RWPE1 (cell line): Measurements from ENCODE around the gene DPT.

Source experiments
- CTCF ChIA-PET: fragments of 350-600 bp; sonication (Branson Sonifier 250); formaldehyde crosslinking; extraction: SDS; loops from one replicate; lab custom pipeline; 2021; lab: Yijun Ruan, JAX
- POLR2A ChIA-PET: fragments of 400-600 bp; formaldehyde crosslinking; extraction: SDS; loops from one replicate; lab custom pipeline; 2020; ENCODE audit warnings: antibody characterized with exemption; ENCODE audit not compliant: low non-redundant PET; lab: Yijun Ruan, JAX
- DNase-seq: peaks from one replicate; pipeline ENCODE4 v3.0.0; 2012; ENCODE audit warnings: low spot score
- H3K27ac ChIP-seq: fragments of 450-650 bp; 2 replicates; pipeline ENCODE4 v1.5.1; 2017
- TF ChIP-seq, protein P1 (sequence below): fragments of 450-650 bp; conservative IDR thresholded peaks from 2 replicates; pipeline ENCODE4 v1.5.1; 2017; ENCODE audit warnings: low read depth, mild to moderate bottlenecking

Gene DPT

GRCh38 chr1:168664069-168664834 lies 64.8 kb downstream of the DPT start:
- ChIA-PET POLR2A (no interaction called here), CTCF (no interaction called here)
- no peak for DNase-seq
- H3K27ac ChIP-seq, result no peak overlapping the region
- TF ChIP-seq, protein P1, sequence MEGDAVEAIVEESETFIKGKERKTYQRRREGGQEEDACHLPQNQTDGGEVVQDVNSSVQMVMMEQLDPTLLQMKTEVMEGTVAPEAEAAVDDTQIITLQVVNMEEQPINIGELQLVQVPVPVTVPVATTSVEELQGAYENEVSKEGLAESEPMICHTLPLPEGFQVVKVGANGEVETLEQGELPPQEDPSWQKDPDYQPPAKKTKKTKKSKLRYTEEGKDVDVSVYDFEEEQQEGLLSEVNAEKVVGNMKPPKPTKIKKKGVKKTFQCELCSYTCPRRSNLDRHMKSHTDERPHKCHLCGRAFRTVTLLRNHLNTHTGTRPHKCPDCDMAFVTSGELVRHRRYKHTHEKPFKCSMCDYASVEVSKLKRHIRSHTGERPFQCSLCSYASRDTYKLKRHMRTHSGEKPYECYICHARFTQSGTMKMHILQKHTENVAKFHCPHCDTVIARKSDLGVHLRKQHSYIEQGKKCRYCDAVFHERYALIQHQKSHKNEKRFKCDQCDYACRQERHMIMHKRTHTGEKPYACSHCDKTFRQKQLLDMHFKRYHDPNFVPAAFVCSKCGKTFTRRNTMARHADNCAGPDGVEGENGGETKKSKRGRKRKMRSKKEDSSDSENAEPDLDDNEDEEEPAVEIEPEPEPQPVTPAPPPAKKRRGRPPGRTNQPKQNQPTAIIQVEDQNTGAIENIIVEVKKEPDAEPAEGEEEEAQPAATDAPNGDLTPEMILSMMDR, result no peak

DNA sequence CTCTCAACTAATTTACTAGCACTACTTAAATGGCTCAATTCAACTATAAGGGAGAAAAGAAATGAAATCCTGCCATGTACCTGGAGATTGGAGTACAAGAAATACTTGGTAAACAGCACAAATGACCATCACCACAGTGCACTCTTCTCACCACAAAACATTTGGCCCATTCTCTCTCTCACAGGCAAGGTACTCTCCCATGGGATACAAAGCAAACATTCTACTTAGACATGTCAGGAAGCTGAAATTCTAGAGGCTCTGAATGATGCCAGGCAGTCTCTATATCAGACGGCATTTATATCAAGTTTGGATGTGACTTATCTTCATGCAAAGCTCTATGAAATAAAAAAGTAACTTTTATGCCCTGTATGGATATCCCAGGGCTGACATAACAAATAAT lies 72.5 kb downstream of the DPT start:
- ChIA-PET POLR2A (no interaction called here), CTCF (no interaction called here)
- DNase-seq, result no peak
- TF ChIP-seq, protein P1, result no peak
- H3K27ac ChIP-seq, result no peak overlapping the region

GRCh38 chr1:168654198-168654915 lies 74.6 kb downstream of the DPT start:
- peak; percentile 60 for DNase-seq
- CTCF ChIA-PET, result interaction anchor here (0.7 kb wide), 1 partner anchor 16 kb away, joined by 3 read pairs; no protein-coding TSS in a partner anchor
- TF ChIP-seq, protein P1, result no peak
- POLR2A ChIA-PET, result no interaction called here
- H3K27ac ChIP-seq, result no peak overlapping the region

DNA sequence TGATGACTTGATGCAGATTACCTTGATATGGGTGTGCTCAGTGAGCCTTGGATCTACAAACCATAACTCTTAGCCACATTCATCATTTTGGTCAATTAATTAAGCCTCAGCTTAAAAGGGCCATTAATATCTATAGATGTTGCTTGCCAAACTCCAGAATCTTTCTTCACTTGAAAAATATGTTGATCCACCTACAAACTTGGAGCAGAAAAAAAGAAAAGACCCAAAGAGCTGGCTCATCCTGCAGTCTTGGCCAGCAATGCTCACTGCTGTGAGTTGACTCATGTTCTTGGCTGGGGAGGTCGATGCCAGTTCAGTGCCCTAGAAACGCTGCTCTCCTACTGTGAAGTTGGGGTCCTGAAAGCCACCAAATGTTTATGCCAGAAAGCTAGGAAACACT lies 75.4 kb downstream of the DPT start:
- TF ChIP-seq, protein P1, result no peak
- POLR2A ChIA-PET, result no interaction called here
- no peak for DNase-seq
- no peak overlapping the region for H3K27ac ChIP-seq
- CTCF ChIA-PET, result no interaction called here

DNA sequence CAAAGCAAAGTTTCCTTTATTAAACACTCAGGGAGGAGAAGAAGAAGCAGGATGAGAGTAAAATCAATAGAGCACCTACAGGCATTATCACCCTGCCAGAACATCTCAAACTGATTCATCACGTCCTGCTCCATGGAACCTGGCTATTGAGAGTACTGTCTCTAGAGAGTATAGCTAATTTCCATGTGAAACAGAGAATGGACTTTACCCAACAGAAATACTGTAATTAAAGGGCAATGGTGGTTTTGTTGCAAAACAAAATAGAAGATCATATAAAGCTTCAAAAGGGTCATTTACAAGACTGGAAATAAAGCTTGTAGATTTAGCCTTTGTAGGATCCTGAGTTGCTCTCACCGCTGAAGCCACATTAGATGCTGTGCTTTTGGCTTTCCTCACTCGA lies 83.3 kb downstream of the DPT start:
- H3K27ac ChIP-seq, result no peak overlapping the region
- POLR2A ChIA-PET, result no interaction called here
- DNase-seq, result no peak
- TF ChIP-seq, protein P1, result no peak
- CTCF ChIA-PET, result interaction anchor here (0.6 kb wide), 1 partner anchor 237 kb away, joined by 3 read pairs; no protein-coding TSS in a partner anchor
